ENCODE measurements around the gene MC2R. TPM values are rescaled to one million over a fixed set of nuclear protein-coding genes. Genes with fewer than 3 reads are reported as not detected.

The MC2R gene
- total RNA-seq, 4 donors from 2014 or later, result not detected

DNA sequence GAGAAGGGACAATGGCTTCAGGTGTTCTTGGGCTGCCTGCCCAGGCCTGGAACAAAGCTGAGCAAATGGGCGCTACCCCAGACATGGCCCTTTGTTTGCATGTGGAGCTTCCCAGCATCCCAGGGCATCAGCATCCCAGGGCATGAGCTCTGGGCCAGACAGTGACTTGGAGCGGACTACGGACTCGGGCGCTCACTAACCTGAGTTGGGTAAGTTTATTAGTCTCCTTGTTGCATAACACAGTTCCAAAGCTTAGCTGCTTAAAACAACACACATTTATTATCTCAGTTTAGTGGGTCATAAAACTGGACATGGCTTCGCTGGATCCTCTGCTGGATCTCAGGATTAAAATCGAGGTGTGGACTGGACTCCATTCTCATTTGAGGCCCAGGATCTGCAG lies 35.8 kb downstream of the MC2R start:
- TF ChIP-seq, protein P1, sequence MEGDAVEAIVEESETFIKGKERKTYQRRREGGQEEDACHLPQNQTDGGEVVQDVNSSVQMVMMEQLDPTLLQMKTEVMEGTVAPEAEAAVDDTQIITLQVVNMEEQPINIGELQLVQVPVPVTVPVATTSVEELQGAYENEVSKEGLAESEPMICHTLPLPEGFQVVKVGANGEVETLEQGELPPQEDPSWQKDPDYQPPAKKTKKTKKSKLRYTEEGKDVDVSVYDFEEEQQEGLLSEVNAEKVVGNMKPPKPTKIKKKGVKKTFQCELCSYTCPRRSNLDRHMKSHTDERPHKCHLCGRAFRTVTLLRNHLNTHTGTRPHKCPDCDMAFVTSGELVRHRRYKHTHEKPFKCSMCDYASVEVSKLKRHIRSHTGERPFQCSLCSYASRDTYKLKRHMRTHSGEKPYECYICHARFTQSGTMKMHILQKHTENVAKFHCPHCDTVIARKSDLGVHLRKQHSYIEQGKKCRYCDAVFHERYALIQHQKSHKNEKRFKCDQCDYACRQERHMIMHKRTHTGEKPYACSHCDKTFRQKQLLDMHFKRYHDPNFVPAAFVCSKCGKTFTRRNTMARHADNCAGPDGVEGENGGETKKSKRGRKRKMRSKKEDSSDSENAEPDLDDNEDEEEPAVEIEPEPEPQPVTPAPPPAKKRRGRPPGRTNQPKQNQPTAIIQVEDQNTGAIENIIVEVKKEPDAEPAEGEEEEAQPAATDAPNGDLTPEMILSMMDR (IDR thresholded peaks at IDR 0.05), result no peak
- TF ChIP-seq POLR2A (IDR thresholded peaks at IDR 0.05), result no peak
- no peaks in the 10 kb centered on the region for H3K9me3 ChIP-seq
- H3K27me3 ChIP-seq, result no peaks in the 10 kb centered on the region
- no peak overlapping the region for H3K4me3 ChIP-seq
- H3K27ac ChIP-seq, result no peak overlapping the region
- H3K36me3 ChIP-seq, result no peaks in the 10 kb centered on the region
- intact Hi-C loops (cut with DNase I; ENCODE audit: low total_unique reads), result no loop called here
- H3K4me1 ChIP-seq, result no peaks in the 10 kb centered on the region
- no peak for DNase-seq

DNA sequence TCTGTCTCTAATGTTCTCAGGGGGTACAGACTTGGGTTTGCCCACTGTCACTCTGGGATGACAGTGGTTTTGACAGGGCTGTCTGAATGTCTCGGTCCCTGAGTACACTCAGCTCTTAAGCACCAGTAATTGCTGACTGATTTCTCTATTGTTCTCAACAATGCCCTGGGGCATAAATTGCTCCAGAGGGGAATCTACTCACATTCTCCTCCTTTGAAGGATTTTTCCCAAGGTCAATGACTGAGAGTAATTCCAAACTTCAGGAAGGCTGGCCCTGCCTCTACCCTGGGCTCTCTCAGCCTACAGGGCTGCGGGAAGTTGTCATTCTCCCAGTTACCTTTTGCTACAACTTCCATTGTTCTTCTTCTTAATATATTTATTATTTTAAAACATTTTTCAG lies 36.5 kb downstream of the MC2R start:
- H3K27me3 ChIP-seq, result no peaks in the 10 kb centered on the region
- intact Hi-C loops (cut with DNase I; ENCODE audit: low total_unique reads), result no loop called here
- no peak for DNase-seq

DNA sequence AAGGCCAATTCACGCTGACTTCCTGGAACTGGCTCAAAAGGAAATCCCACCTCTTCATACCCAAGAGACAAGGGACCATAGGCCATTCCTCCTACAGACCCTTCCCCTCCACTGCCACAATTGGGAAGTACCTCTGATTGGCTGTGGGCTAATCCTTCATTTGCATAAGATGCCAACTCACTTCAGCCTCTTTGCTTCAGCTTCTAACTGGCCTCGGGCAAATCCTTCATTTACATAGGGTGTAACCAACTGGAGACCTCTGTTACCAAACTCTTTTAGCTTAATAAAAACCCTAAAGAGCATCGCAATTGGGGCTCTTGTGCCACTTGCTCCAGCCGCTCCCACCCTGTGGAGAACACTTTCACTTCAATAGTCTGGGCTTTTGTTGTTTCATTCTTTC lies 38.2 kb downstream of the MC2R start:
- H3K36me3 ChIP-seq, result no peaks in the 10 kb centered on the region
- no peaks in the 10 kb centered on the region for H3K4me1 ChIP-seq
- H3K9me3 ChIP-seq, result no peaks in the 10 kb centered on the region
- no peak for DNase-seq
- intact Hi-C loops (cut with DNase I; ENCODE audit: low total_unique reads), result no loop called here
- TF ChIP-seq, protein P1 (IDR thresholded peaks at IDR 0.05), result no peak
- TF ChIP-seq POLR2A (IDR thresholded peaks at IDR 0.05), result no peak
- no peak overlapping the region for H3K4me3 ChIP-seq
- H3K27ac ChIP-seq, result no peak overlapping the region
- no peaks in the 10 kb centered on the region for H3K27me3 ChIP-seq

More for the DNA sequence above, 36.5 kb downstream of the MC2R start:
- Histone ChIP-seq H3K9me3 (no peaks in the 10 kb centered on the region), H3K4me3 (no peak overlapping the region), H3K36me3 (no peaks in the 10 kb centered on the region), H3K27ac (no peak overlapping the region), H3K4me1 (no peaks in the 10 kb centered on the region)
- no peak for TF ChIP-seq POLR2A (IDR thresholded peaks at IDR 0.05)
- TF ChIP-seq, protein P1 (IDR thresholded peaks at IDR 0.05), result no peak

DNA sequence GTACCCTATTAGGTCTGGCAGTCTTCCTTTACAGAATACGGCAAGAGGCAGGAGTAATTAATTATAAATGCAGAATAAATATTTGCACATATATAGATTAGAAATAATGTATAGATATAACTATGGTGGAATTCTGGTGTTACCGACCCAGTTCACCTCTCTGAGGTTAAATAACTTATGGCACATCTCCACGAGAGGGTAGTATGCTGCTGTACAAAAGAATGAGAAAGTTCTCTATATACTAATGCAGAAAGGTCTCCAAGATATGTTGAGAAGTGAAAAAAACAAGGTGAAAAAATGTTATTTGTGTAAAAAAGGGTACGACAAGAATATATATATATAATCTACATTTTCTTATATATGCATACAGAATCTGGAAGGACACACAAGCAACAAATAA lies 40.8 kb downstream of the MC2R start:
- TF ChIP-seq, protein P1 (IDR thresholded peaks at IDR 0.05), result no peak
- no peak for TF ChIP-seq POLR2A (IDR thresholded peaks at IDR 0.05)
- no peaks in the 10 kb centered on the region for H3K27me3 ChIP-seq
- no peaks in the 10 kb centered on the region for H3K36me3 ChIP-seq
- H3K27ac ChIP-seq, result no peak overlapping the region
- H3K4me1 ChIP-seq, result no peaks in the 10 kb centered on the region
- intact Hi-C loops (cut with DNase I; ENCODE audit: low total_unique reads), result no loop called here
- no peak overlapping the region for H3K4me3 ChIP-seq
- DNase-seq, result no peak
- H3K9me3 ChIP-seq, result no peaks in the 10 kb centered on the region

DNA sequence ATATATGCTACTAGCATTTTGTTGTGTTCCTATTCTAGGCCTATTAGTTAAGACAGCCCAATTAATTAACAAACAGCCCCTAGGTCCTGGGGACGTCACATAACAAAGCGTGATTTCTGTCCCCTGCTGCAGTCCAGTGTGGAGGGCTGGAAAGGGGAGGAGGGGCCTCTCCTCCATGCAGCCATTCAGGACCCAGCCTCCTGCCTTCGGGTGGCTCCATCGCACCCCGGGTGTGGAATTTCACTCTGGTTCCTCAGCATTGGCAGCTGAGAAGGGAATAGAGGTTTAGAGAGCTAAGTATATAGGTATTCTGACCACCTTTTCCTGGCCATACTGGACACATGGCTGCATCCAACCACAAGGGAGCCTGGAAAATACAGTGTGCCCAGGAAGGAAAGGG lies 42.4 kb downstream of the MC2R start:
- no peak for TF ChIP-seq POLR2A (IDR thresholded peaks at IDR 0.05)
- TF ChIP-seq, protein P1 (IDR thresholded peaks at IDR 0.05), result no peak
- no peaks in the 10 kb centered on the region for H3K4me1 ChIP-seq
- H3K27ac ChIP-seq, result no peak overlapping the region
- no peak overlapping the region for H3K4me3 ChIP-seq
- intact Hi-C loops (cut with DNase I; ENCODE audit: low total_unique reads), result no loop called here
- H3K27me3 ChIP-seq, result no peaks in the 10 kb centered on the region
- no peak for DNase-seq
- H3K9me3 ChIP-seq, result no peaks in the 10 kb centered on the region
- no peaks in the 10 kb centered on the region for H3K36me3 ChIP-seq

Measured in uterus (tissue), 4 donors.